IPS-15b (cell line): ENCODE data around the gene CENPU.

ENCODE experiments used
- H3K27me3 ChIP-seq: one replicate; pipeline ENCODE4 v1.6.1; 2013; ENCODE audit warnings: low read length; ENCODE audit not compliant: control insufficient read depth, insufficient read depth
- H3K36me3 ChIP-seq: one replicate; pipeline ENCODE4 v1.6.1; 2013; ENCODE audit warnings: low read length; ENCODE audit not compliant: control insufficient read depth, insufficient read depth
- H3K4me1 ChIP-seq: one replicate; pipeline ENCODE4 v1.6.1; 2013; ENCODE audit warnings: mild to moderate bottlenecking, low read length; ENCODE audit not compliant: control insufficient read depth, insufficient read depth
- H3K4me3 ChIP-seq: one replicate; pipeline ENCODE4 v1.5.1; 2013; ENCODE audit warnings: low read depth, low read length
- H3K9ac ChIP-seq: one replicate; pipeline ENCODE4 v1.6.1; 2013; ENCODE audit warnings: low read depth, mild to moderate bottlenecking, low read length
- H3K9me3 ChIP-seq: one replicate; pipeline ENCODE4 v1.6.1; 2013; ENCODE audit warnings: mild to moderate bottlenecking, low read length; ENCODE audit not compliant: control insufficient read depth, insufficient read depth

CENPU gene

DNA sequence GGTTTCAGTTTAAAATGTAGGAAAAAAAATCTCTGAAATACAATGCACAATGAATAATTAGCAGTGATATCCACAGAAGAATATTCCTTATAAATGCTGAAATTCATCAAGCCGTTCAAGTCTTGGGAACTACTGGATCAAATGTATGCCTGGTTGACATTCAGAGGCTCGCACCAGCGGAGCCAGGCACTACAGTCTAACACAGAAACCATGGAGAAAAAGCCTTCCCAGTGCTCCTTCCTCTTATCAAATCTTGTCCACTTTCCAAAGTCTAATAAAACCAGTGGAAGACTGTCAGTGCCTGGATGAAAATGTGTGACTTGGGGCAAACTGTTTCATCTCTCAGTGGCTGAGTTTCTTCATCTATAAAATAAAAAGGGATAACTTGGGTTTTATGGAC, 35.9 kb downstream of the CENPU start:
- Histone ChIP-seq H3K9me3 (no peaks in the 10 kb centered on the region), H3K9ac (no peak overlapping the region), H3K4me3 (no peak overlapping the region), H3K4me1 (no peaks in the 10 kb centered on the region), H3K36me3 (peaks cover 19% of the 10 kb centered on the region), H3K27me3 (no peaks in the 10 kb centered on the region)

GRCh38 chr4:184695178-184695896, 38.6 kb downstream of the CENPU start:
- H3K36me3 ChIP-seq = peaks cover 12% of the 10 kb centered on the region
- no peaks in the 10 kb centered on the region for H3K4me1 ChIP-seq
- no peaks in the 10 kb centered on the region for H3K9me3 ChIP-seq
- no peaks in the 10 kb centered on the region for H3K27me3 ChIP-seq
- no peak overlapping the region for H3K9ac ChIP-seq
- H3K4me3 ChIP-seq = no peak overlapping the region

- H3K9me3 ChIP-seq = no peaks in the 10 kb centered on the region
Observed at GRCh38 chr4:184694412-184694956, 39.4 kb downstream of the CENPU start.

GRCh38 chr4:184693056-184693455, 40.8 kb downstream of the CENPU start:
- H3K4me3 ChIP-seq = no peak overlapping the region
- no peaks in the 10 kb centered on the region for H3K9me3 ChIP-seq
- no peaks in the 10 kb centered on the region for H3K27me3 ChIP-seq
- H3K4me1 ChIP-seq = peaks cover 3% of the 10 kb centered on the region
- H3K9ac ChIP-seq = no peak overlapping the region
- peaks cover 12% of the 10 kb centered on the region for H3K36me3 ChIP-seq

More at GRCh38 chr4:184694412-184694956, 39.4 kb downstream of the CENPU start:
- H3K9ac ChIP-seq = no peak overlapping the region
- H3K4me1 ChIP-seq = no peaks in the 10 kb centered on the region
- H3K36me3 ChIP-seq = peaks cover 12% of the 10 kb centered on the region
- H3K4me3 ChIP-seq = no peak overlapping the region
- no peaks in the 10 kb centered on the region for H3K27me3 ChIP-seq

- no peak overlapping the region for H3K4me3 ChIP-seq
- H3K4me1 ChIP-seq = peaks cover 3% of the 10 kb centered on the region
- no peaks in the 10 kb centered on the region for H3K27me3 ChIP-seq
- H3K9ac ChIP-seq = no peak overlapping the region
- H3K36me3 ChIP-seq = peaks cover 7% of the 10 kb centered on the region
- H3K9me3 ChIP-seq = no peaks in the 10 kb centered on the region
Observed at GRCh38 chr4:184689681-184690080, 44.2 kb downstream of the CENPU start.

GRCh38 chr4:184688447-184688846, 45.4 kb downstream of the CENPU start:
- Histone ChIP-seq H3K36me3 (peaks cover 2% of the 10 kb centered on the region), H3K4me1 (peaks cover 3% of the 10 kb centered on the region), H3K27me3 (no peaks in the 10 kb centered on the region), H3K9me3 (no peaks in the 10 kb centered on the region), H3K9ac (no peak overlapping the region), H3K4me3 (no peak overlapping the region)

GRCh38 chr4:184688005-184688404, 45.9 kb downstream of the CENPU start:
- Histone ChIP-seq H3K9ac (no peak overlapping the region), H3K27me3 (no peaks in the 10 kb centered on the region), H3K4me3 (no peak overlapping the region), H3K9me3 (no peaks in the 10 kb centered on the region), H3K4me1 (peaks cover 3% of the 10 kb centered on the region), H3K36me3 (peaks cover 2% of the 10 kb centered on the region)

DNA sequence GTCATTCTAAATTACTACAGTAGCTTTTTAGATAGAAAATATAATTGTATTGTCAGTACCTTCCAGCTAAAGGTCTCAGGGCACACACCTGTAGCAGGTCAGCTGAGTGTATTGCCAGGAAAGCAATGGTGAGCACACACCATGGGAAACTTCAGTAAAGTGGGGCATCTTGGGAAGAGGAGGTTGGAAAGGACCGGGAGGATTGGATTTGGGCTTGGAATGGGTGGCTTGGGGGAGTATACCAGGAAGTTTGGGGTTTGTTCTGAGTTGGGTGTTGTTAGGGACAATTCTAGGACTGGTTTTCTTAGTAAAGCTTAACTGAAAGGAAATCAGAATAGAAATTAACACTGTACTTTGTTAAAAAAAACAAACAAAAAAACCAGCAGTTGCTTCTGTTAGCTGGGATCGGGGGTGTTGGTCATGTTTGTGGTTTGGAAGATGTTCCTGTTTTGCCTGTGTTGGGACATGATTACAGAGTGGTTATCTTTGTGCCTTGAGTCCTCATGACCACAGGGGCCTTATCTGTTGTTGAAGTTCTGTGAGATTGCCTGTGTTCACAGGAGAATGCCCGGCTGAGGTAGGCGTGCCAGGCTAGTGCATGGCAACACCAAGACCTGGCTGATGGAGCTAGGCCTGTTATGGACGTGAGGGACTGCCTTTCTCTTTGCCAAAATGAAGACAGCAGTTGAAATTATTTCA, 49.3 kb downstream of the CENPU start:
- Histone ChIP-seq H3K4me3 (no peak overlapping the region), H3K4me1 (peaks cover 3% of the 10 kb centered on the region), H3K36me3 (peaks cover 2% of the 10 kb centered on the region), H3K27me3 (no peaks in the 10 kb centered on the region), H3K9ac (no peak overlapping the region), H3K9me3 (no peaks in the 10 kb centered on the region)

DNA sequence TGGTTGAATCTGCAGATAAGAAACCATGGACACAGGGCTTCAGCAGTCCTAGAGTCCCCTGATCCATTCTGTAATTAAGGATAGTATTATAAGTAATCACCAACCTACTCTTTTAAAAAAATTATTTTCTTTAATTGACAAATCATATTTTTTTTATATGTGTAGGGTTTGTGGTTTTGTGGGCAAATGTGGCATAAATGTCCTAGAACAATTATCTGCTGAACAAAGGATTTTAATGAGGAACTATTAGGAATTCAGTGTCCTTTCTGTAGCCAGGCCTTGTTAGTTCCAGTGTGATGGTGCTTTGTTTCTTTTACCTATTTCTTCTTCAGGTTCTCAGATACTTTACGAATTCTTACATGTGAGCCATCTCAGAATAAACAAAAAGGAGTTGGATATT, 52.0 kb downstream of the CENPU start:
- H3K27me3 ChIP-seq = no peaks in the 10 kb centered on the region
- H3K4me3 ChIP-seq = no peak overlapping the region
- H3K4me1 ChIP-seq = no peaks in the 10 kb centered on the region

DNA sequence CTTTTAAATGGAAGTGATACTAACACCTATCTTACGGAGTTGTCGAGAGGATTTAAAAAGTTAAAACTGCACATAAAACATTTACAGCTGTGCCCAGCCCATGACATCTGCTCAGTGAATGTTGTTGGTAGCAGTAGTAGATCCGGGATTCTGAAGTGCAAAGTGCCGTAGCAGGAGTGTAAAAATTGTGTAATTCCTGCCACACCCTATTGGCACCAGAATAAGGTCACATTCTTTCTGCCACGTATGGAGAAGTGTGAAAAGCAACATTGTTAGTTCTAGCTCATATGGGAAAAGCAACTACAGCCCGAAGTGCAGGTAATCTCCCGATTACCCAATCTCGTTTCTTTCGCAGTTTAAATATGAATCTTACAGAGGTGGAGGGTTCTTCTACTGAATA, 53.2 kb downstream of the CENPU start:
- no peak overlapping the region for H3K4me3 ChIP-seq
- no peaks in the 10 kb centered on the region for H3K9me3 ChIP-seq
- H3K4me1 ChIP-seq = no peaks in the 10 kb centered on the region
- H3K36me3 ChIP-seq = peaks cover 2% of the 10 kb centered on the region
- no peak overlapping the region for H3K9ac ChIP-seq
- H3K27me3 ChIP-seq = no peaks in the 10 kb centered on the region

More for the DNA sequence above, 52.0 kb downstream of the CENPU start:
- Histone ChIP-seq H3K9ac (no peak overlapping the region), H3K9me3 (no peaks in the 10 kb centered on the region), H3K36me3 (peaks cover 2% of the 10 kb centered on the region)

DNA sequence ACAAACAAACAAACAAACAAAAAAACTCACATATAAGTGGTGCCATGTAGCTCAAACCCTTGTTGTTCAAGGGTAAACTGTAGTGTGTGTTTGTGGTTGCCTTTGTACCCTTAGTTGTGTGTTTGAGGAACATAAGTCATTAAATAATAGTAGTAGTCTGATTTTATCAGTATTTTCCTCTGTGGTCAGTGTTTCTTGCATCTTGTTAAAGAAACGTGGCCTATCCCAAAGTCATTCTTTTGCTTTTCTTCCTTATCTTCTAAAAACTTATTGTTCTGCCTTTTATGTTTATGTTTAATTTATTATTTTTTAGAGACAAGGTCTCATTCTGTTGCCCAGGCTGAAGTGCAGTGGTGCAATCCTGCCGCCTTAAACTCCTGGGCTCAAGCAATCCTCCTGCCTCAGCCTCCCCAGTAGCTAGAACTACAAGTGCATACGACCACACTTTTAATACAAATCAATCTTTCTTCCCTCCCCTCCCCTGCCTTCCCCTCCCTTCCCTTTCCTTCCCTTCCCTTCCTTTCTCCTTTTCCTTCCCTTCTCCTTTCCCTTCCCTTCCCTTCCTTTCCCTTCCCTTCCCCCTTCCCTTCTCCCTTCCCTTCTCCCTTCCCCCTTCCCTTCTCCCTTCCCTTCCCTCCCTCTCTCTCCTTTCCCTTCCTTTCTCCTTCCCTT, 57.9 kb downstream of the CENPU start:
- Histone ChIP-seq H3K9me3 (no peaks in the 10 kb centered on the region), H3K9ac (no peak overlapping the region), H3K4me1 (no peaks in the 10 kb centered on the region), H3K27me3 (no peaks in the 10 kb centered on the region), H3K36me3 (no peaks in the 10 kb centered on the region), H3K4me3 (no peak overlapping the region)
